H9 (cell line): ENCODE results near the gene SRC. TPM values are rescaled to one million over a fixed set of nuclear protein-coding genes. Genes with fewer than 3 reads are reported as not detected.
A peak's percentile ranks its signal among the peaks of the same experiment; 100 is the strongest.

Source experiments
- DNase-seq: peaks from one replicate; pipeline ENCODE4 v3.0.0-alpha.2; 2017
- H2AFZ ChIP-seq: one replicate; pipeline ENCODE4 v1.6.1; 2013; ENCODE audit warnings: mild to moderate bottlenecking, low read length, control low read depth, moderate library complexity
- H2AK5ac ChIP-seq: 2 replicates; pipeline ENCODE4 v1.6.1; 2013; ENCODE audit warnings: low read length, control low read depth, mixed read lengths; ENCODE audit not compliant: insufficient read length
- H2BK120ac ChIP-seq: one replicate; pipeline ENCODE4 v1.6.1; 2013; ENCODE audit warnings: low read depth, mild to moderate bottlenecking, low read length, control low read depth, inconsistent platforms; ENCODE audit not compliant: poor library complexity, severe bottlenecking
- H2BK12ac ChIP-seq: 2 replicates; pipeline ENCODE4 v1.6.1; 2013; ENCODE audit warnings: low read length, control low read depth, mixed read lengths, low read depth; ENCODE audit not compliant: insufficient read length
- H2BK15ac ChIP-seq: 2 replicates; pipeline ENCODE4 v1.6.1; 2013; ENCODE audit warnings: low read depth, low read length, control low read depth
- H2BK20ac ChIP-seq: one replicate; pipeline ENCODE4 v1.6.1; 2013; ENCODE audit warnings: low read depth, mild to moderate bottlenecking, low read length, control low read depth, inconsistent platforms; ENCODE audit not compliant: poor library complexity, severe bottlenecking
- H2BK5ac ChIP-seq: 2 replicates; pipeline ENCODE4 v1.6.1; 2013; ENCODE audit warnings: low read length, control low read depth, mixed read lengths; ENCODE audit not compliant: insufficient read length
- H3K14ac ChIP-seq: 2 replicates; pipeline ENCODE4 v1.6.1; 2013; ENCODE audit warnings: low read length, control low read depth; ENCODE audit not compliant: insufficient read depth
- H3K18ac ChIP-seq: 2 replicates; pipeline ENCODE4 v1.6.1; 2013; ENCODE audit warnings: low read depth, mild to moderate bottlenecking, mixed read lengths, low read length, control low read depth; ENCODE audit not compliant: insufficient read length
- H3K23ac ChIP-seq: 2 replicates; pipeline ENCODE4 v1.6.1; 2013; ENCODE audit warnings: low read length, control low read depth, mixed read lengths, low read depth; ENCODE audit not compliant: insufficient read length
- H3K23me2 ChIP-seq: 2 replicates; pipeline ENCODE4 v1.6.1; 2013; ENCODE audit warnings: low read depth, mild to moderate bottlenecking, mixed read lengths, low read length, control low read depth; ENCODE audit not compliant: insufficient read length, poor library complexity, severe bottlenecking
- H3K27ac ChIP-seq: 2 replicates; pipeline ENCODE4 v1.5.1; 2013; ENCODE audit warnings: low read length, control low read depth, mixed read lengths, low read depth; ENCODE audit not compliant: insufficient read length
- H3K27me3 ChIP-seq: 2 replicates; pipeline ENCODE4 v1.6.1; 2013; ENCODE audit warnings: low read length, control low read depth, inconsistent platforms; ENCODE audit not compliant: insufficient read depth
- H3K4ac ChIP-seq: 2 replicates; pipeline ENCODE4 v1.6.1; 2013; ENCODE audit warnings: low read depth, mild to moderate bottlenecking, control low read depth, inconsistent platforms, low read length, moderate library complexity
- H3K4me1 ChIP-seq: 2 replicates; pipeline ENCODE4 v1.6.1; 2013; ENCODE audit warnings: low read length, control low read depth, inconsistent platforms; ENCODE audit not compliant: insufficient read depth
- H3K4me2 ChIP-seq: 2 replicates; pipeline ENCODE4 v1.6.1; 2013; ENCODE audit warnings: low read length, control low read depth, mixed read lengths; ENCODE audit not compliant: insufficient read length, insufficient read depth
- H3K56ac ChIP-seq: 2 replicates; pipeline ENCODE4 v1.6.1; 2013; ENCODE audit warnings: low read depth, mild to moderate bottlenecking, mixed read lengths, low read length, control low read depth; ENCODE audit not compliant: insufficient read length
- H3K79me1 ChIP-seq: 2 replicates; pipeline ENCODE4 v1.6.1; 2013; ENCODE audit warnings: low read depth, mild to moderate bottlenecking, moderate library complexity, low read length, control low read depth, inconsistent platforms; ENCODE audit not compliant: insufficient read depth, poor library complexity, severe bottlenecking
- H3K79me2 ChIP-seq: 2 replicates; pipeline ENCODE4 v1.6.1; 2013; ENCODE audit warnings: low read length, control low read depth, inconsistent platforms; ENCODE audit not compliant: insufficient read depth
- H3K9ac ChIP-seq: 2 replicates; pipeline ENCODE4 v1.6.1; 2013; ENCODE audit warnings: low read length, control low read depth, mixed read lengths; ENCODE audit not compliant: insufficient read length; ENCODE audit errors: extremely low read depth
- H3K9me3 ChIP-seq: one replicate; pipeline ENCODE4 v1.6.1; 2013; ENCODE audit warnings: low read depth, low read length, inconsistent platforms; ENCODE audit not compliant: control insufficient read depth
- H3T11ph ChIP-seq: one replicate; pipeline ENCODE4 v1.6.1; 2013; ENCODE audit warnings: mild to moderate bottlenecking, low read length, control low read depth, inconsistent platforms
- H4K20me1 ChIP-seq: one replicate; pipeline ENCODE4 v1.6.1; 2013; ENCODE audit not compliant: control insufficient read depth, insufficient read length, insufficient read depth
- H4K5ac ChIP-seq: 2 replicates; pipeline ENCODE4 v1.6.1; 2013; ENCODE audit warnings: low read depth, mild to moderate bottlenecking, mixed read lengths, low read length, control low read depth; ENCODE audit not compliant: insufficient read length
- H4K8ac ChIP-seq: replicated peaks from 2 replicates; pipeline ENCODE4 v1.6.1; 2013; ENCODE audit warnings: low read length, control low read depth, mixed read lengths, low read depth; ENCODE audit not compliant: insufficient read length
- H4K91ac ChIP-seq: 2 replicates; pipeline ENCODE4 v1.6.1; 2013; ENCODE audit warnings: low read depth, mild to moderate bottlenecking, moderate library complexity, mixed read lengths, low read length, control low read depth; ENCODE audit not compliant: insufficient read length
- H3K27ac Mint-ChIP-seq, 3 experiments: 2 replicates in 2 of 3; 3 replicates in 1 of 3; pipeline ENCODE4 v1.8.0; 2020 to 2021; ENCODE audit warnings: mixed read lengths in 3 of 3, mild to moderate bottlenecking in 1 of 3, moderate library complexity in 1 of 3
- H3K27me3 Mint-ChIP-seq: 2 replicates; pipeline ENCODE4 v1.8.0; 2021; ENCODE audit warnings: low read depth, mild to moderate bottlenecking, moderate library complexity, mixed read lengths
- H3K36me3 Mint-ChIP-seq, 3 experiments: 2 replicates in 2 of 3; 3 replicates in 1 of 3; pipeline ENCODE4 v1.8.0; 2020 to 2021; ENCODE audit warnings: low read depth in 3 of 3, mixed read lengths in 3 of 3; ENCODE audit not compliant: insufficient read depth in 1 of 3
- H3K4me1 Mint-ChIP-seq, 2 experiments: 2 replicates each; pipeline ENCODE4 v1.8.0; 2020; ENCODE audit warnings: mixed read lengths in 2 of 2
- H3K4me3 Mint-ChIP-seq, 2 experiments: 2 replicates in 1 of 2; 3 replicates in 1 of 2; pipeline ENCODE4 v1.8.0; 2020 to 2021; ENCODE audit warnings: mild to moderate bottlenecking in 2 of 2, mixed read lengths in 2 of 2, moderate library complexity in 1 of 2
- H3K9me3 Mint-ChIP-seq, 2 experiments: 2 replicates in 1 of 2; 3 replicates in 1 of 2; pipeline ENCODE4 v1.8.0; 2020; ENCODE audit warnings: mild to moderate bottlenecking in 2 of 2, mixed read lengths in 2 of 2, moderate library complexity in 1 of 2
- WGBS: extraction: QIAGEN DNeasy Blood & Tissue Kit; methylation state at CpG from one replicate; pipeline ENCODE4 v1.1.7; 2013; ENCODE audit warnings: missing lambda C conversion rate, low lambda C conversion rate, mixed read lengths; ENCODE audit not compliant: insufficient read length; ENCODE audit errors: extremely low coverage; 5-methylcytosine and 5-hydroxymethylcytosine counted together
- total RNA-seq: library from RNA; stranded (reverse); gene quantifications from 2 replicates; pipeline ENCODE4 v1.2.1, GENCODE V29; 2021
- TF ChIP-seq, protein P1 (sequence below): fragments of 200-600 bp; sonication (generic); conservative IDR thresholded peaks from 3 replicates; pipeline ENCODE4 v1.8.0; 2021; ENCODE audit warnings: antibody characterized with exemption, mild to moderate bottlenecking

SRC gene
- total RNA-seq, 1 experiment from 2014 or later = 44.5 TPM

DNA sequence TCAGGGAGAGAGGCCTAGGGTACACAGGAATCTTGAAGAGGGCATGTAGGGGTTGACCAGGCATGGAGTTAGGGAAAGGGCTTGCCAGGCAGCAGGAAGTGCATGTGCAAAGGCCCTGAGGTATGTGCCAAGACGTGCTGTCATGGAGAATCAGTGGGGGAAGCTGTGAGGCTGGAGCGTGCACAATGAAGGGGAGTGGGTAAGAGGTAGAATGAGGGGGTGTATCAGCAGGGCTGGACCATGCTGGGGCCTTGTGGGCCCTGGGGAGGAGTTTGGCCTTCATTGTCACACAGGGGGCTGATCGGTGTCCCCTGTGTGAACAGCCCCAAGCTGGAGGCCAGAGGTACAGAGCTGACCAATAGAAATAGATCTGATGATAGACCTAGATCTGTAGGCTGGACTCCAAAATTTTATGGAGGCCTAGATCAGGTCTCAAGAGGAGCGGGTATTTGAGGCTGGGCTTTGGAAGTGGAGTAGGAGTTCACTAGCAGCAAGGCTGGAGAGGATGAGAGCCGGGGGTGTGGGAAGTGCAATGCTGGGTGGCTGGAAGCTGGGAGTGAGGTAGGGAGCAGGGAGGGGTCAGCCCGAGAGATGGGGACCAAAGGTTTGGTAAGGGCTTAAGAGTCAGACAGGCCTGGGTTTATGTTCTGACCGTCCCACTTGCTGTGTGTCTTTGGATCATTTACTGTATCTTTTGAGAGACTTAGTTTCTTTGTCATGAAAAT is 3.0 kb downstream of the SRC start:
- H4K8ac ChIP-seq = no peak overlapping the region
- no peak overlapping the region for H3K27ac ChIP-seq
- peaks cover 2% of the 10 kb centered on the region; the same call in 1 of the 2 replicates for H3K79me2 ChIP-seq
- H3K27me3 ChIP-seq = no peaks in the 10 kb centered on the region
- H3K4me3 Mint-ChIP-seq = peak overlapping the region in 1 of 2 experiments; percentile 2; a peak in 1 of 5 replicates
- peaks cover 2 to 24% (median 12%) of the 10 kb centered on the region in 3 experiments; a peak in 5 of 7 replicates for H3K36me3 Mint-ChIP-seq
- no peak overlapping the region for H3K9ac ChIP-seq
- H4K5ac ChIP-seq = no peak overlapping the region
- no peak overlapping the region for H2BK5ac ChIP-seq
- TF ChIP-seq, protein P1, sequence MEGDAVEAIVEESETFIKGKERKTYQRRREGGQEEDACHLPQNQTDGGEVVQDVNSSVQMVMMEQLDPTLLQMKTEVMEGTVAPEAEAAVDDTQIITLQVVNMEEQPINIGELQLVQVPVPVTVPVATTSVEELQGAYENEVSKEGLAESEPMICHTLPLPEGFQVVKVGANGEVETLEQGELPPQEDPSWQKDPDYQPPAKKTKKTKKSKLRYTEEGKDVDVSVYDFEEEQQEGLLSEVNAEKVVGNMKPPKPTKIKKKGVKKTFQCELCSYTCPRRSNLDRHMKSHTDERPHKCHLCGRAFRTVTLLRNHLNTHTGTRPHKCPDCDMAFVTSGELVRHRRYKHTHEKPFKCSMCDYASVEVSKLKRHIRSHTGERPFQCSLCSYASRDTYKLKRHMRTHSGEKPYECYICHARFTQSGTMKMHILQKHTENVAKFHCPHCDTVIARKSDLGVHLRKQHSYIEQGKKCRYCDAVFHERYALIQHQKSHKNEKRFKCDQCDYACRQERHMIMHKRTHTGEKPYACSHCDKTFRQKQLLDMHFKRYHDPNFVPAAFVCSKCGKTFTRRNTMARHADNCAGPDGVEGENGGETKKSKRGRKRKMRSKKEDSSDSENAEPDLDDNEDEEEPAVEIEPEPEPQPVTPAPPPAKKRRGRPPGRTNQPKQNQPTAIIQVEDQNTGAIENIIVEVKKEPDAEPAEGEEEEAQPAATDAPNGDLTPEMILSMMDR = no peak
- peaks cover 2% of the 10 kb centered on the region; the same call in 1 of the 2 replicates for H3K4me1 ChIP-seq
- H3K23me2 ChIP-seq = peaks cover 4% of the 10 kb centered on the region
- no peaks in the 10 kb centered on the region for H3K79me1 ChIP-seq
- no peak overlapping the region for H2BK12ac ChIP-seq
- H4K91ac ChIP-seq = no peak overlapping the region
- H3K27me3 Mint-ChIP-seq = no peaks in the 10 kb centered on the region
- peak overlapping the region in 1 of 3 experiments; percentile 86; a peak in 3 of 7 replicates for H3K27ac Mint-ChIP-seq
- H3K56ac ChIP-seq = no peak overlapping the region
- no peak overlapping the region for H3T11ph ChIP-seq
- no peak for DNase-seq
- H3K4me1 Mint-ChIP-seq = peaks cover 26 to 33% of the 10 kb centered on the region in 2 experiments
- no peak overlapping the region for H2AK5ac ChIP-seq
- H3K4me2 ChIP-seq = no peak overlapping the region
- no peak overlapping the region for H3K23ac ChIP-seq
- no peaks in the 10 kb centered on the region for H3K9me3 ChIP-seq
- no CpG with 5 or more reads among the region's 7 CpGs for WGBS
- H3K18ac ChIP-seq = no peak overlapping the region
- H2BK120ac ChIP-seq = no peak overlapping the region
- H2BK15ac ChIP-seq = no peak overlapping the region
- H3K9me3 Mint-ChIP-seq = no peaks in the 10 kb centered on the region; a peak in 1 of 5 replicates
- no peak overlapping the region for H2BK20ac ChIP-seq
- H2AFZ ChIP-seq = no peak overlapping the region
- no peak overlapping the region; the same call in 1 of the 2 replicates for H3K14ac ChIP-seq
- no peak overlapping the region for H3K4ac ChIP-seq
- no peaks in the 10 kb centered on the region for H4K20me1 ChIP-seq
